ENCODE data around the gene CSF2RB.

Gene CSF2RB

DNA sequence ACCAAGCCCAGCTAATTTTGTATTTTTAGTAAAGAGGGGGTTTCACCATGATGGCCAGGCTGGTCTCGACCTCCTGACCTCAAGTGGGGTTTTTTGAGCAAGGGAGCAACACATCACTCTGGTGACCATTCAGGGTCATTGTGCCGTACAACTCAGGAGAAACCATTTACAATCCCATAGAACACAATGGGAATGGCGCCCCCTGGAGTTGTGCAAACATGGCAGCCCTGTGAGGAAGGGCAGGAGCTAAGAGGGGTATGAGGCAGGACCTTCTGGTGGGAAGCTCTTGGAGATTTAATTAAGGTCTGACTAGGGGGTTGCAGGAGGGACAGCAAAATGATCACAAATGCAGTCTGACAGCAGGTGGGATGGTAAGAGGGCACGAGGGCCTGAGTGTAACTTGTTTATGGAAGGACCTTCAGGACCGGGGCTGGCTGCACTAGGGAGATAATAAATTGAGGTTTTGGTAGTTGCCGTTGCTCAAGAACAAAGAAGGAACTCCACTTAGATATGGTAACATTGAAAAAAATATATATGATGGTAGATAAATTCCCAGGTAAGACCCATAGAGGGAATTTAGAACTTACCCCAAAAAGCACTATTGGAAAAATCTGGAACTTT is 9.1 kb upstream of the CSF2RB start:
- TF ChIP-seq, protein P1, sequence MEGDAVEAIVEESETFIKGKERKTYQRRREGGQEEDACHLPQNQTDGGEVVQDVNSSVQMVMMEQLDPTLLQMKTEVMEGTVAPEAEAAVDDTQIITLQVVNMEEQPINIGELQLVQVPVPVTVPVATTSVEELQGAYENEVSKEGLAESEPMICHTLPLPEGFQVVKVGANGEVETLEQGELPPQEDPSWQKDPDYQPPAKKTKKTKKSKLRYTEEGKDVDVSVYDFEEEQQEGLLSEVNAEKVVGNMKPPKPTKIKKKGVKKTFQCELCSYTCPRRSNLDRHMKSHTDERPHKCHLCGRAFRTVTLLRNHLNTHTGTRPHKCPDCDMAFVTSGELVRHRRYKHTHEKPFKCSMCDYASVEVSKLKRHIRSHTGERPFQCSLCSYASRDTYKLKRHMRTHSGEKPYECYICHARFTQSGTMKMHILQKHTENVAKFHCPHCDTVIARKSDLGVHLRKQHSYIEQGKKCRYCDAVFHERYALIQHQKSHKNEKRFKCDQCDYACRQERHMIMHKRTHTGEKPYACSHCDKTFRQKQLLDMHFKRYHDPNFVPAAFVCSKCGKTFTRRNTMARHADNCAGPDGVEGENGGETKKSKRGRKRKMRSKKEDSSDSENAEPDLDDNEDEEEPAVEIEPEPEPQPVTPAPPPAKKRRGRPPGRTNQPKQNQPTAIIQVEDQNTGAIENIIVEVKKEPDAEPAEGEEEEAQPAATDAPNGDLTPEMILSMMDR (IDR thresholded peaks at IDR 0.05; ENCODE audit: low read depth, low read length): no peak
- in situ Hi-C loops (cut with HindIII; ENCODE audit: low sequenced_read_pairs): no loop called here
- no peak for DNase-seq (ENCODE audit: low read depth, low spot score)
- no peak overlapping the region for H3K4me3 ChIP-seq (ENCODE audit: low read depth, low read length)

DNA sequence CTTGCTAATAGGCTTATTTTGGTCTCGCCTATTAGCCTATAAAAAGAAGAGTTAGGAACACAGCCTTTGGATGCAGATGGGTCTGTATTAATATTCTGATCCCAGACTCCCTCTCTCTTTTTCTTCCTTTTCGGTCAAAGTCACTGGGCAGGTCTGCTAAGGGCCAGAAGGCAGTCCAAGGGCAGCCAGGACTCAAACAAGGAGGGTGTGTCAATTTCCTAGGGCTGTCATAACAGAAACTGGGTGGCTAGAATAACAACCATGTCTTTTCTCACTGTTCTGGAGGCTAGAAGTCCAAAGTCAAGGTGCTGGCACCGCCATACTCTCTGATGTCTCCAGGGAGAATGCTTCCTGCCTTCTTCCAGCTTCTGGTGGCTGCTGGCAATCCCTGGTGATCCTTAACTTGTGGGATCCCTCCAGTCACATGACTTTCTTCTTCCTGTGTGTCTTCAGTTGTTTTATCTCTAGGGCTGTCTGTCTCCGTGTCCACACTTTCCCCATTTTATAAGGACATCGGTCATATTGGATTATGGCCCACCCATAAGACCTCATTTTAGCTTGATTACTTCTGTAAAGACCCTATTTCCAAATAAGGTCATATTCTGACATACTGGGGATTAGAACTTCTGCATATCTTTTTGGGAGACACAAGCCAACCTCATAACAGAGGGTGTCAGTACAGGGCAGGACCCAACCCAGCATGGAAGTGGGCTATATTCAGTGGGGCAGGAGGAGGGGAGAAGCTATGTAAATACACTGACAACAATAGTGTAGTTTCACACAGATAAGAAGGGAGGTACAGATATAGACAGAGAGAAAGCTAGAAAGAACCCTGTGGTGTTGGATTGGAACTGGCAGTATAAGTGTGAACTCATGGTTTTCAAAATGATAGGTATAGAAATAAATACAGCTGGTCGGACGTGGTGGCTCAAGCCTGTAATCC is 5.9 kb upstream of the CSF2RB start:
- H3K4me3 ChIP-seq (ENCODE audit: low read depth, low read length): no peak overlapping the region
- TF ChIP-seq, protein P1 (IDR thresholded peaks at IDR 0.05; ENCODE audit: low read depth, low read length): no peak
- in situ Hi-C loops (cut with HindIII; ENCODE audit: low sequenced_read_pairs): no loop called here
- DNase-seq (ENCODE audit: low read depth, low spot score): no peak

DNA sequence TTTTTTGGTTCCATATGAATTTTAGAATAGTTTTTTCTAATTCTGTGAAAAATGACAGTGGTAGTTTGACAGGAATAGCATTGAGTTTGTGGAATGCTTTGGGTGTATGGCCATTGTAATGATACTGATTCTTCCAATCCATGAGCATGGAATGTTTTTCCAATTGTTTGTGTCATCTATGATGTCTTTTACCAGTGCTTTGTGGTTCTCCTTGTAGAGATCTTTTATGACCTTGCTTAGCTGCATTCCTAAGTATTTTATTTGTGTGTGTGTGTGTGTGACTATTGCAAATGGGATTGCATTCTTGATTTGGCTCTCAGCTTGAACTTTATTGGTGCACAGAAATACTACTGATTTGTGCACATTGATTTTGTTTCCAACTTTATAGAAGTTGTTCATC is 3.0 kb upstream of the CSF2RB start:
- DNase-seq (ENCODE audit: low read depth, low spot score): no peak
- in situ Hi-C loops (cut with HindIII; ENCODE audit: low sequenced_read_pairs): no loop called here
- TF ChIP-seq, protein P1 (IDR thresholded peaks at IDR 0.05; ENCODE audit: low read depth, low read length): no peak
- no peak overlapping the region for H3K4me3 ChIP-seq (ENCODE audit: low read depth, low read length)

DNA sequence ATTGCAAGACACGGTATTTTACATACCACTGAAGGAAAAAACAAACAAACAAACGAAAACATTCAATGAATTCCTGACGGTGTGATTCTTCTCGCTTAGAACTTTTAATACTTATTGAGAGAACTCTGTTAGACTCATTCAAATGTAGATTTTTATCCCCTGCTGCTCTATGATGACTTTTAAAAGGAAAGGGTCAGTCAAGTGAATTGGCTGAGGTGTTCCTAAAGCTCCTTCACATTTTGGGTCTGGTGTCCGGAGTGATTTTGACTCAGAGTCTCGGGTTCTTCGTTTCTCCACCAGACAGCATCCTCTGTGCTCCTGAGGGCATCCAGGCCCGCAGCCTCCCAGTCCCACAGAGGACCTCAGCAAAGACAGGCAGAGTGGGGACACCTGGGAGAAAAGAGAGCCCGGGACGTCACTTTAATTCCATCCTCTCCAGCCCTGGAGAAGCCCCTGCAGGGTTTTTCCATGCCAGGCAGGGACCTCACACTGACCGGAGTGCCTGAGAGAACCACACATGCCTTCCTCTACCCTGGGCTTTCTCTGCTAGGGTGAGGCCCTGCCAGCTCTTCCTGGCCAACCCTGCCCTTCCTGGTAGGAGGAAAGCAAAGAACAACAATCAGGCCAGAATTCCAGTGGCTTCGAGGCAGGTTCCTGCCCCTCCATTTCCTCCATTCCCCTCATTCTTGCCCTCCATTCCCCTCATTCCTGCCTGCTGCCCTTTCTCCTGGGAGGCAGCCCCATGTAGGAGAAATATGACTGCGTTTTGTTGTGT is 1.4 kb upstream of the CSF2RB start:
- no peak overlapping the region for H3K4me3 ChIP-seq (ENCODE audit: low read depth, low read length)
- in situ Hi-C loops (cut with HindIII; ENCODE audit: low sequenced_read_pairs): no loop called here
- no peak for DNase-seq (ENCODE audit: low read depth, low spot score)
- TF ChIP-seq, protein P1 (IDR thresholded peaks at IDR 0.05; ENCODE audit: low read depth, low read length): no peak

DNA sequence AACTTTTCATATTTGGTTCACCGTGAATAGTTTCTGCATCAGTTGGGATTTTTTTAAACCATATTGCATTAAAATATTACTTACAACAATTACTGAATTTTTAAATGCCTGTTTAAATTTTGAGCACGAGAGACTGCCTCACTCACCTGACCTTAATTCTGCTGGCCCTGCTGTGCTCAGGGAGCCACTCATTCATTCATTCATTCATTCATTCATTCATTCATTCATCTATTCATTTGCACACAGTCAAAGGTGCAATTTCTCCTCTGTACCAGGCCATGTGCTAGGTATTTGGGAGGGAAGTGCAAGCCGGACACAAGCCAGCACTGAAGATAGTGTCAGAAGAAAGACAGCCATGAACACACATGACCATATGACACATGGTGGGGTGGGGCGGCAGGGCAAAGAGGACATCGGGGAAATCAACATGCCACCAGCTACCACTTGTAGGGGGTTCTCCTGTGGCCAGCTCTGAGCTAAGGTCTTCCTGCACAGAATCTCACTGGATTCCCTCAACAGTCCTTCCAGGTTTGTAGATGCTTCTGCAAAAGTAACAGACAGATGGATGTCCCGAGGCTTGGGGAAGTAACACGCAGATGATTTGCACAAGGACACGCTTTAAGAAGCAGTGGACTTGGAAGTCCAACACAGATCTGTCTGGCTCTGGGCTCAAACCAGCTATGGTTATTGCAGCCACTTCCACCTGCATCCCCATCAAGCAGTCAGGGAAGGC is 568 bp upstream of the CSF2RB start:
- DNase-seq (ENCODE audit: low read depth, low spot score): no peak
- TF ChIP-seq, protein P1 (IDR thresholded peaks at IDR 0.05; ENCODE audit: low read depth, low read length): no peak
- H3K4me3 ChIP-seq (ENCODE audit: low read depth, low read length): no peak overlapping the region
- in situ Hi-C loops (cut with HindIII; ENCODE audit: low sequenced_read_pairs): no loop called here

DNA sequence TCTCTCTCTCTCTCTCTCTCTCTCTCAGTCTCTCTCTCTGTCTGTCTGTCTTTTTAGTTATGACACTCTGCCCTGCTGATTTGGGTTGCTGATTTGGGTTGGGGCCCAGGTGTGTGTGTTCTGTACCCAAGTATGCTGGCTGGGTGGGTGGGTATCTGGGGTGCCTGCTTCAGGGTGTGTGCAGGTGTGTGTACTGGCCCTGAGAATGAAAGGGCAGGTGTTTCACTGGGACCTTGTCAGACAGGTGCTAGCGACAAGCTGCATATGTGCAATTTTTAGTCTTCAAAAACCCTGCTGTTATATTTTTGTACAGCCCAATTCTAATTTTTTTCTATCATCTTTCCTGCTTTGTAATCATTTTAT is 943 bp downstream of the CSF2RB start:
- no peak for DNase-seq (ENCODE audit: low read depth, low spot score)
- no peak overlapping the region for H3K4me3 ChIP-seq (ENCODE audit: low read depth, low read length)
- TF ChIP-seq, protein P1 (IDR thresholded peaks at IDR 0.05; ENCODE audit: low read depth, low read length): no peak
- in situ Hi-C loops (cut with HindIII; ENCODE audit: low sequenced_read_pairs): no loop called here
